GM18526 (cell line): ENCODE results near the gene DCTN3.

Experiments
- POLR2A ChIP-seq: IDR thresholded peaks from 3 replicates; pipeline ENCODE4 v1.6.1; 2011; ENCODE audit not compliant: insufficient read length; ENCODE audit errors: extremely low read depth

Gene DCTN3

DNA sequence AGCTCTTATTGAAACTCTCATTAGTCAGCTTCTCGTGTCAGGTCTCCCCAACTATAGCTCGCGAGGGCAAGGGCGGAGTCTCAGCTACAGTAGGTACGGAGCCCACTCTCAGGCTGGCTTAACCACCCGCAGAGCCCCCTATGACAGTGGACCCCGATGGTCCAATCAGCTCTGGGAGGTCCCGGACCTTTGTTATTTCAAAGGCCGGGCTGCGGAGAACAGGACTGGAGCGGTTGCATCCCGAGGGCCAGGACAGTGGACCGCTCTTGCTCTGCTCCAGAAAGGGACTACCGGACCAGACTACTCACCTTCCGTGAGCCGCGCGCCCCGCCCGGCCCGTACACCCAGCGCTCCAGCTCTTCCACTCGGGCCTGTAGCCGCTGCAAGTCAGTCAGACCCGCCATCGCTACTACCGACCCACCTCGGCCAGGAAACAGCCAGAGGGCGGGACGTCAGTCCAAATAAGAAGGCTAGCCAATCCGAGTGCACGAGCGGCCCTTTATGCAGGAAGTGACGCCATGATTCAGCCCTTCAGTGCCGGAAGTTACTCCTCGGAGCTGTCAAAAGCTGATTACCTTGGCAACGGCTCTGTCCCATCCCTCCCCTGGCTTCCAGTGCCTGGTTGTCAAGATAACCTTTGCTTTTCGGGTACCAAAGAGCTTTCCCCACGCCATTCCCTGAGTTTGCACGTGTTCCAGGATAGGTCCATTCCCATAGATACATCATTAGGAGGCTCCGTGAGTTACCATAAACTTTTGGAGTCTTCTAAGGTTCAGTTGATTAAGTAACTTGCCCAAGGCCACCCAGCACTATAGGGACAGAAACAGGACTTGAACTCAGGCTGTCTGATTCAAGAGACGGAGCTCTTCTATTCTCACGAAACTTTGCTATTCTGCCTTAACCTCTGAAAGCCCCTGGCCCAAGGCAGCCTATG lies at the start of gene DCTN3:
TSS of gene DCTN3 (minus strand) at position 435 of the 934 bp plus-strand sequence. CDS start at position 404, 31 bp downstream.
- TF ChIP-seq POLR2A = peak; percentile 71

DNA sequence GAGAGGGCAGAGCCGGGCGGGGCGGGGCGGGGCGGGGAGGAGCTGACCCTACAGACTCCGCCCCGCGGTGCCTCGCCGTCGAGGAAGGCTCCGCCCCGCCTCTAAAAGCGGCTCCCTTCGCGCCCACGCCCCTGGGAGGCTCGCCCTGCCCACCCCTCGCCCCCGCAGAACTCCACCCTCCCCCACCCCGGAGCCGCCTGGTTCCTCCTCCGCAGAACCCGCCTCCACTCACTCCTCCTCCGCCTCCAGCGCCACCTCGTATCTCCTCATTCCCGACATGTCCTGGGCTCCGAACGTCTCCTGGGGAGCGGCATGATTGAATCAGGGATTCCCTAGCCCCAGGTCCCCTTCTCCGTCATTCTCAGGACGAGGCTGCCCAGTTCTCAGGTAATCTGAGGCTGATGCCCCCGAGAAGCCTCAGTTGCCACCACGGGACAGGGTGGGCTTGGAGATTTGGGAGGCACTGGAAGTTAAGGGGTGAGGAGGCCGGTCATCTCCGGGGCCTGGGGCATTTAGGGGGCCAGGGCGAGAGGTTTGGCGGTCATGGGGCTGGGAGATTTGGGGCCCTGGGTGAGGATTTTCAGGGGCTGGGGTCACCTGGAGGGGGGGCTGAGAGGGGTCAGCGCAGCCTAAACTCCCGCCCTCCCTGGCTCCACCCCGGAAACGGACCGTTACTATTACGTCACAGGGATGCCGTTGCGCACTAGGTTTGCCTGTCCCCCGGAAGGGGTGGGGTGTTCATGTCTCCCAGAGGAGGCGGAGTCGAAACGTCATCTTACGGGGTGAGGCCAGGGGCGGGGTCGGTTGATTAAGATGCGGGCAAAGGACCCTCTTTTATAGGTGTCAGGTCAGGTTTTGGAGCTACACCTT lies 45.3 kb upstream of the DCTN3 start:
- no peak for TF ChIP-seq POLR2A

DNA sequence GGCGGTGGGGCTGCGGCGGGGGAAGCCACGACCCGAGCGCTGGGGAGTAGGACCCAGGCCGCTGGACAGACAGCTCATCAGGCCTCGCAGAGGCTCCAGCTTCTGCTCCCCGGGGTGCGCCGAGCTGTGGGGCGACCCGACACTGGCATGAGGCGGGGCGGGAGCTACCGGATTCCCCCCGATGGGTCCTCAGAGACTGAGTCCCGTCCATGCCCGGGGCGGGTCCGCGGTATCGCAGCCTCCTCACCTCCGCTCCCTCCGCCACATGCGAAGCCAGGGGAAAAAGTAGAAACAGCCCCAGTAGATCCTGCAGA lies 44.7 kb upstream of the DCTN3 start:
- TF ChIP-seq POLR2A = no peak

DNA sequence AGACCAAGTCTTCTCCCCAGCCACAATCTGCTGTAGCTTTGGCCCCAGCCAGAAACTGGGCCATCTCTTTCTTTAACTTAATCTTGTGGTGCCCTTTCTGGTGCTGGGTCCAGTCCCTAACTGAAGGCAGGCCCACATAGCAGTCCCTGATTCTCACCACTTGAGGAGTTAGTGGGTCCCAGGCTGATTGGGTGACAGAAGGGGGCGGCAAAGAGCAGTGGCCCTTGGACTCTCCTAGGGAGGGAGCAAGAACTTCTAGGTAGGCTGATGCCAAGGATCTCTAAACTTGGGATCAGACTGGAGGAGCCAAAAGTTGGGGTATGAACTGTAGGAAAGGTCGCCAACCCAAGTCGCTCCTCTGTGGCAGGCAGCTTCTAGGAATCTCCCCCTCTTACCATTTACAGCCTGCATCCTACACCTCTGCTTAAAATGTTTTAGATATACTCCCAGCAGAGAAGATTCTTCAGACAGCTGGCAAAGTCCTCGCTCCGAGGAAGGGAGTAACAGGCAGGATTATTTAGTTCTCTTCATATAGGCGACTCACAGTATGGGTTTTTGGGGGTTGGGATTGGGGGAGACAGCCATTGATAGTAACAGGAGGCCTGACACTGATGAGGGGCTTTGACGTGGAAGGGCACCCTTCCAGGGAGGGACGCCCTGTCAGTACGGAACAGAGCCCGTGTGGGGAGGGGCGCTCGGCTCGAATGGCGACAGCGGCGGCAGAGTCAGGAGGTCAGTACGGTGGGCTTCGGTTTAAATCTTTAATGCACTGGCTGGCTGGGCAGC lies 44.2 kb upstream of the DCTN3 start:
- TF ChIP-seq POLR2A = no peak

DNA sequence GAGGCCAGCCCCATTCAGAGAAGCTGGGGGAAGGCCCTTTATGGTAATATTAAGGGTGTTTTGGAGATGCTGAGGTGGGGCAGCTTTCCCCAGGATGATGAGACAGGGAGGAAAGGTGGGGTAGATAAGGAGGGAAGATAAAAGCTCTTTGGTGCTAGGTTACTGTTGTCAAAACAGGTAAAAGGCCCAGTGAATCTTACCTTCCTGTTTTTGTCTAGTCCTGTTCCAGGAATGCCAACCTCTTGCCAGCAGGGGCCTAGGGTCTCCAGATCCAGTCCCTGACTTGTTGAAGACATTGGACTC lies 43.0 kb upstream of the DCTN3 start:
- TF ChIP-seq POLR2A = no peak

DNA sequence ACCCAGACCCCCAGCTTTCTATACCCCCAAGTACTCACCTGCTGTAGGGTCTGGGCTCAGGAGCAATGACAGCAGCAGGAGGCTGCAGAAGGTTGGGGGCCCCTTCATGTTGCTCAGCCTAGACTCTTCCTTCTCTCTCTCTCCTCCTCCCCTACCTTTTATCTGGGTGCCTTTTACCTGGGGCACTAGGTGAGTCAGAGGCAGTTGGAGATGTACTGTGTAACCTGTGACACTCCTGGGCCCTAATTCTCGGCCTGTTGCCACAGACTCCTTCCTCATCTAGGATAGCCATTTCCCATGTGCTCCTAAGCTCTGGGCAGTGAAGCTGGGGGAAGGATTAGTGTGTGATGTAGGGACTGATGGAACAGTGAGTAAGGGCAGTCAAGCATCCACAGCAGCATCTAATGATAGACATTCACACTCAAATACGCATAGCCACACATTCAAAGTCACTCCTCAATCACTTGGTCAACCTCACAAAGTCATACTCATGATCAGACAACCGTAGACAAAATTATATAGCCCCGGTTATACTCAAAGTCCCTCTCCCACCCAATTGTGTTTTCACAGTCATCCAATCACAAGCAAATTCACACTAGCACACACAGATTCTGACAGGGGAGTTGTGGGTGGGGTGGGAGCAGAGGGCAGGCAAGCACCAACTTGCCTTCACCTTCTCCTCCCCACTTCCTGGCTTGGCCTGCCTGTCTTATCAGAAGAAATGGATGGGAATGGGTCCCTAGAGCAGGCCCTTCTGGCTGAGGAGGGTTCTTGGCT lies 42.4 kb upstream of the DCTN3 start, which contains the start of gene CCL27:
TSS of gene CCL27 (minus strand) at position 132 of the 777 bp plus-strand sequence. CDS start at position 108, 24 bp downstream.
- TF ChIP-seq POLR2A = no peak

DNA sequence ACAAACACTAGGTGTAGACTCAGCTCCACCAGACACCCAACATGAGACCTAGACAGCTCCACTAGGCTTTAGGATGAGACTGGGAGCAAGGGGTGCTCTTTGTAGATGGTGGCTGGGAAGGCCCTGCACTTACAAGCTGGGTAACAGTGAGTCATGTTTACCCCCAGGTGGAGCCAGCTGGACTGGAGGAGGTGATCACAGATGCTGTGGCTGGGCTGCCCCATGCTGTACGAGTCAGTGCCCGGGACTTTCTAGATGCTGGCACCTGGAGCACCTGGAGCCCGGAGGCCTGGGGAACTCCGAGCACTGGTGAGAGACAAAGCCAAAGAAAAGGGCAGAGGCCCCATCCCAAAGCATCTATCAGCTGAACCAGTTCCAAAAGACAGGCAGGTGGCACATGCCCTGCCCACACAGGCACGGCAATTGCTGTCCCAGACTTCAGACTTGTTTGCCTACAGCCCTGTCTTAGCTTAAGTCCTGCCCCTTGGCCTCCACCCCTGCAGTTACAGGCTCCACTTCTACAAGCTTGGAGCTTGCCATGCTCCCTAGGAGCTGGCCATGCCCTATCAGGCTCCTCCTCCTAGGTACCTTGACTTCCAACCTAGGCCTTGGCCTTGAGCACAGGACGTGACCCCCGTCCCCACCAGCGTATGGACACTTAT lies 39.4 kb upstream of the DCTN3 start:
- no peak for TF ChIP-seq POLR2A

DNA sequence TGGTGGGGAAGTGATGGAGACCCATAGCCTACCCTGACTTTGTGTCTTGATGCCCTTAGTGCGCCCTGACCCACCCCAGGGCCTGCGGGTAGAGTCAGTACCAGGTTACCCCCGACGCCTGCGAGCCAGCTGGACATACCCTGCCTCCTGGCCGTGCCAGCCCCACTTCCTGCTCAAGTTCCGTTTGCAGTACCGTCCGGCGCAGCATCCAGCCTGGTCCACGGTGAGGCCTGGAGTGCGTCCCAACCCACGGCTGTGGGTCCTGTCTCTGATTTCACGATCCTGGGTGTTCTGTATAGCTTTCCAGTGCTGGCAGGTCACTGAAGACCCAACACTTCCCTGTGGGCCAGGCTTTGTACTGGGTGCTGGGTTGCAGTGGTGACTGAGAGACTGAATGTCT lies 38.2 kb upstream of the DCTN3 start:
- TF ChIP-seq POLR2A = no peak

DNA sequence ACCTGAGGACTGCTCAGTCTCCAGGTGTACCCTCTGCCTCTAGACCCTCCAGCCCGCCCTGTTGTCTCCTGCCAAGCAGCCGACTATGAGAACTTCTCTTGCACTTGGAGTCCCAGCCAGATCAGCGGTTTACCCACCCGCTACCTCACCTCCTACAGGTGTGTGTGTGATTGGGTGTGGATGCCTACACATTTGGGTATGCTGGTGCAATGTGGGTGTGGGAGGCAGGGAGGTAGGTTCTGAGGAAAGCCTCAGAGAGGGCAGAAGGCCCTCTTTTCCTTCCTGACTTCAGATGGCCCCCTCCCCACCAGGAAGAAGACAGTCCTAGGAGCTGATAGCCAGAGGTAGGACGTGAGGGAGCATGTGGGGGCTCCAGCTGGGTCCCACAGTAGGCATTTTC lies 36.7 kb upstream of the DCTN3 start:
- TF ChIP-seq POLR2A = no peak

DNA sequence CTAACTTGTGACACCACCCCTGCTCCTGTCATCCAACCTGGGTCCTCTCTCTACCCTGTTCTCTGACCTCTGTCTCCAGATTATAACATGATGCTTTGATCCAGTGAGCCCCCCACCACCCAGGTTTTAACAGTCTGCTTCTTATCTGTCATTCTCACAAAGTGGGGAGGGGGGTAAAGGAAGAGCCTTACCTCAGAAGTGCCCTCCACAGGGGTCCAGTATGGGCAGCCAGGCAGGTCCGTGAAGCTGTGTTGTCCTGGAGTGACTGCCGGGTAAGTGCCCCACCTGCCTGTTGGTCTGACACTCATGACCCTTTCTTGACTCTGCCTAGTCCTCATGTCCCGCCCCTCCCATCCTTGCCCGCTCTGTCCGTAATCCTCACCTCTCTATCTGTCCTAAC lies 35.1 kb upstream of the DCTN3 start:
- no peak for TF ChIP-seq POLR2A

DNA sequence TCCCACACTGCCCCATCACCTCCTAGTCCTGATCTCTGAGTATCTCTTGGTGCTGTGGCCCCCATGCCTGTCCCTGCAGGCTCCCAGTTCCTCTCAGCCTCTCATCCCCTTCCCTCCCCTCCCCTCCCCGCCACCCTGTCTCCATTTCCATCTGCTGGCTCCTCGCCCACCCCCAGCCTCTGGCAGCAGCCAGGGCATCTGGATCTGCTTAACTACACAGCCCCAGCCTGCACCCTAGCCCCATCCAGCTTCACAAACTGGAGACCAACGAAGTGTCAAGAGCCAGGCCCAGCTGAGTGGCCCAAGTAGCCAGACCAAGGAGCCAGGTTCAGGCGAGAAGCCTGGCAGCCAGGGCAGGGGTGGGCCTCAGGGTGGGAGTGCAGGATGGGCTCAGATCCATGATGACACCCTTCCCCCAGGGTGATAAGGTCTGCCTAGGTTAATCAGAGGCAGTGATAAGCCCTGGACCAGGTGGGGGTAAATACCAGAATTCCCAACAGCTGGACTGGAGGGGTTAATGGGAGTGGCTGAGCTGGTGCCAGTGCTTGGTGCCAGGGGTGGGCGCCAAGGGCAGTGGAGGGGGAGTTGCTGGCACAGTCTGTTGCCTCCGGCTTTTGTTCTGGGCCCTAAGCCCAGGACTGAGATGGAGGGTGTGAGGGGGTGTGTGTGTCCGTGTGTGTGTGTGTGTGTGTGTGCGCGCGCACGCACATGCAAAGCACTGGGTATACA lies 34.2 kb upstream of the DCTN3 start:
- no peak for TF ChIP-seq POLR2A

DNA sequence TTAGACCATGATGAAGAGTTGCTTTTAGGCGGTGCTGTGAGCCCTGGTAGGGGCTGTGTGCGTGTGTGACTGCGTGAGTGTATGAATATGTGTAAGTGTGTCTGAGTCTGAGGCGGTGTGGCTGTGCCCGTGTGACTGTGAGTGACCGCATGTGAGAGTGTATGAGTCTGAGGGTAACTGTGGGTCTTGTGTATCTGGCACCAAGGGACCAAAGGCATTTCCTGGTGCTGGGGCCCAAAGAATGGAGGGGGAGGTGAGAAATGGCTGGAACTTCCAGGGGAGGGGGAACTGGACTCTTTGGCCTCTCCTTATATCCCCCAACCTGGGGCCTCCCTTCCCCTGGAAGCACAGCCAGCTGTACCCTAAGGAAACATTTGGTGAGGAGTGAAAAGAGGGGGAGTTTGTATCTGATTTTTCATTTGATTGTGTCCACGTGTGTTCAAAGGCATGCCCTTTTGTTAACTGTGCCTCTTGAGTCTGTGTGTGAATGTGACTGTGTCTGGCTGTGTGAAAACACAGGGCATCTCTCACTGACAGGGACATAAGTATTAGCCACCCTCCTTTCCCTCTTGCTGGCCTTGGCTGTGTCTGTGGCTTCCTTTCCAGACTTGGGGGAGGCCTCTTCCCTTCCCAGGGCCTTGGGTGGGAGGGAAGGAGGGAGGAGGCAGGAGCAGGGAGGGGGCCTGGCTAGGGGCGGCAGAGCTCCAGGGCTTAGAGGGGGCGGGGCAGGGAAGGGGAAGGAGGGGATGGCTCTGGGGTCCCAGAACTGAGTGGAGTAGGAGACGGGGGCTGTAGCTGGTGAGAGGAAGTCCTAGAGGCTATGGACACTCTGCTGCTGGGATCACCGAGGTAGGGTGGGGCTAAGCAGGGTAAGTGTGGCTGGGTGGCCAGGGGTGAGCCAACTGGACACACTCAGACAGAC lies 33.1 kb upstream of the DCTN3 start:
- TF ChIP-seq POLR2A = no peak
